Upper lobe of left lung (tissue), 6 donors: ENCODE data around the gene DGCR2. TPM values are rescaled to one million over a fixed set of nuclear protein-coding genes. Genes with fewer than 3 reads are reported as not detected.

Experiments
- ATAC-seq, 2 donors: fragments of 200-7000 bp; cut with Tn5 transposase; one replicate each; pipeline ENCODE4 v1.9.1; 2022; ENCODE audit warnings: mild to moderate bottlenecking in 2 of 2, moderate library complexity in 2 of 2; ENCODE audit not compliant: low FRiP score in 2 of 2
- DNase-seq, 2 donors: peaks; one replicate each; pipeline ENCODE4 v3.0.0-alpha.2; 2019 to 2020
- H3K27ac ChIP-seq, 4 donors: fragments of 200-600 bp; sonication (generic); one replicate each; pipeline ENCODE4 v1.5.1; 2016 to 2019
- H3K27me3 ChIP-seq, 4 donors: fragments of 200-600 bp; sonication (generic); one replicate each; pipeline ENCODE4 v1.5.1; 2017 to 2019
- H3K36me3 ChIP-seq, 4 donors: fragments of 200-600 bp; sonication (generic); one replicate each; pipeline ENCODE4 v1.5.1; 2016 to 2019
- H3K4me1 ChIP-seq, 4 donors: fragments of 200-600 bp; sonication (generic); one replicate each; pipeline ENCODE4 v1.5.1; 2018 to 2019
- H3K4me3 ChIP-seq, 4 donors: fragments of 200-600 bp; sonication (generic); one replicate each; pipeline ENCODE4 v1.5.1; 2017 to 2019; ENCODE audit warnings: mild to moderate bottlenecking in 2 of 4, moderate library complexity in 1 of 4
- H3K9me3 ChIP-seq, 4 donors: fragments of 200-600 bp; sonication (generic); one replicate each; pipeline ENCODE4 v1.5.1; 2018 to 2019
- CTCF ChIP-seq, 6 experiments: fragments of 450-650 bp in 4 of 6; fragments of 200-600 bp in 2 of 6; sonication (generic) in 2 of 6; IDR thresholded peaks; one replicate each; pipeline ENCODE4 v1.5.1; 2016 to 2019; ENCODE audit warnings: antibody characterized with exemption in 6 of 6
- EP300 ChIP-seq, 4 donors: sonication (generic); formaldehyde crosslinking; IDR thresholded peaks; one replicate each; pipeline ENCODE4 v1.5.1; 2017; ENCODE audit warnings: antibody characterized with exemption in 4 of 4, control low read depth in 2 of 4
- POLR2A ChIP-seq, 4 donors: fragments of 450-650 bp; IDR thresholded peaks; one replicate each; pipeline ENCODE4 v1.5.1; 2016 to 2017; ENCODE audit warnings: antibody characterized with exemption in 4 of 4, mild to moderate bottlenecking in 2 of 4
- POLR2AphosphoS5 ChIP-seq, 2 donors: sonication (generic); formaldehyde crosslinking; IDR thresholded peaks; one replicate each; pipeline ENCODE4 v1.5.1; 2017; ENCODE audit warnings: antibody characterized with exemption in 2 of 2
- WGBS, 2 donors: methylation state at CpG; one replicate each; pipeline ENCODE4 v1.1.5; 2017 to 2018; 5-methylcytosine and 5-hydroxymethylcytosine counted together
- total RNA-seq, 6 donors: library from RNA; depleted of rRNA in 4 of 6; stranded (reverse); fragments of >200 nt in 4 of 6; gene quantifications; one replicate each; pipeline versions ENCODE4 v1.1.0 to v1.2.1, GENCODE V29; 2016 to 2021
- donor health status: DM: no; HTN: no; CAD: no; lungs with moderate emphysema.
- donor health status: DM: no; HTN: yes; CAD: no; lungs with severe emphysema.

DGCR2 gene
- total RNA-seq, 6 donors from 2014 or later, result 65.9 to 101 (median 89.9) TPM

GRCh38 chr22:19066531-19067271 is 55.5 kb downstream of the DGCR2 start:
- H3K9me3 ChIP-seq, result no peaks in the 10 kb centered on the region
- no peaks in the 10 kb centered on the region for H3K4me1 ChIP-seq
- H3K4me3 ChIP-seq, result no peak overlapping the region
- no peak overlapping the region for H3K27ac ChIP-seq
- peaks cover 41 to 96% (median 67%) of the 10 kb centered on the region in 4 donors for H3K36me3 ChIP-seq
- H3K27me3 ChIP-seq, result no peaks in the 10 kb centered on the region
- ATAC-seq, result no peak
- DNase-seq, result no peak
- 95 to 96% methylated on average over 8 to 9 of the region's 11 CpGs for WGBS, 2 donors
- TF ChIP-seq POLR2AphosphoS5 (IDR thresholded peaks at IDR 0.05) (no peak), CTCF (IDR thresholded peaks at IDR 0.05) (no peak), POLR2A (IDR thresholded peaks at IDR 0.05) (no peak), EP300 (IDR thresholded peaks at IDR 0.05) (no peak)

GRCh38 chr22:19065929-19066328 is 56.3 kb downstream of the DGCR2 start:
- DNase-seq (no peak), ATAC-seq (no peak)
- Histone ChIP-seq H3K27ac (no peak overlapping the region), H3K9me3 (no peaks in the 10 kb centered on the region), H3K36me3 (peaks cover 41 to 97% (median 72%) of the 10 kb centered on the region in 4 donors), H3K27me3 (no peaks in the 10 kb centered on the region), H3K4me3 (no peak overlapping the region), H3K4me1 (no peaks in the 10 kb centered on the region)
- TF ChIP-seq POLR2AphosphoS5 (IDR thresholded peaks at IDR 0.05) (no peak), CTCF (IDR thresholded peaks at IDR 0.05) (no peak), POLR2A (IDR thresholded peaks at IDR 0.05) (no peak), EP300 (IDR thresholded peaks at IDR 0.05) (no peak)
- 94 to 95% methylated on average over 4 to 5 of the region's 5 CpGs for WGBS, 2 donors

- Histone ChIP-seq H3K4me3 (no peak overlapping the region), H3K9me3 (no peaks in the 10 kb centered on the region), H3K27ac (no peak overlapping the region), H3K4me1 (no peaks in the 10 kb centered on the region), H3K36me3 (peaks cover 45 to 97% (median 76%) of the 10 kb centered on the region in 4 donors), H3K27me3 (no peaks in the 10 kb centered on the region)
- DNase-seq (peak in 1 of 2 donors; percentile 4), ATAC-seq (no peak)
- TF ChIP-seq POLR2AphosphoS5 (IDR thresholded peaks at IDR 0.05), result no peak
- TF ChIP-seq CTCF (IDR thresholded peaks at IDR 0.05), result no peak
- no peak for TF ChIP-seq POLR2A (IDR thresholded peaks at IDR 0.05)
- no peak for TF ChIP-seq EP300 (IDR thresholded peaks at IDR 0.05)
- WGBS, 2 donors, result 88 to 93% methylated on average over 8 of the region's 8 CpGs
These were observed 56.8 kb downstream of the DGCR2 start for GRCh38 chr22:19065298-19065859.

GRCh38 chr22:19064354-19065054 is 57.7 kb downstream of the DGCR2 start:
- Histone ChIP-seq H3K4me3 (no peak overlapping the region), H3K9me3 (no peaks in the 10 kb centered on the region), H3K27me3 (no peaks in the 10 kb centered on the region), H3K36me3 (peaks cover 44 to 98% (median 78%) of the 10 kb centered on the region in 4 donors), H3K4me1 (no peaks in the 10 kb centered on the region), H3K27ac (no peak overlapping the region)
- peak in 1 of 2 donors; percentile 12 for DNase-seq
- 92 to 97% methylated on average over 3 to 19 of the region's 19 CpGs for WGBS, 2 donors
- ATAC-seq, result no peak
- TF ChIP-seq EP300 (IDR thresholded peaks at IDR 0.05) (no peak), POLR2A (IDR thresholded peaks at IDR 0.05) (no peak), POLR2AphosphoS5 (IDR thresholded peaks at IDR 0.05) (no peak), CTCF (IDR thresholded peaks at IDR 0.05) (no peak)
